GM23338 (cell line): Measurements from ENCODE around the gene KLHL40.

ENCODE experiments used
- EZH2 ChIP-seq: fragments of 200-600 bp; sonication (generic); IDR thresholded peaks from one replicate; pipeline ENCODE4 v1.8.0; 2017; ENCODE audit warnings: antibody characterized with exemption, mild to moderate bottlenecking, low read depth; ENCODE audit not compliant: unreplicated experiment
- POLR2AphosphoS5 ChIP-seq: IDR thresholded peaks from 2 replicates; pipeline ENCODE4 v1.6.1; 2016; ENCODE audit warnings: antibody characterized with exemption, low read depth
- TF ChIP-seq, protein P1 (sequence below), 2 experiments: fragments of 200-600 bp in 1 of 2; sonication (generic) in 1 of 2; conservative IDR thresholded peaks; 2 replicates each; pipeline versions ENCODE4 v1.5.1 to v1.6.1; 2016 to 2017; ENCODE audit warnings: antibody characterized with exemption in 2 of 2, low read depth in 2 of 2, mild to moderate bottlenecking in 2 of 2, moderate library complexity in 1 of 2
- TF ChIP-seq, protein P2 (sequence below): IDR thresholded peaks from one replicate; pipeline ENCODE4 v1.6.1; 2018; ENCODE audit warnings: antibody characterized with exemption; ENCODE audit not compliant: unreplicated experiment

DNA sequence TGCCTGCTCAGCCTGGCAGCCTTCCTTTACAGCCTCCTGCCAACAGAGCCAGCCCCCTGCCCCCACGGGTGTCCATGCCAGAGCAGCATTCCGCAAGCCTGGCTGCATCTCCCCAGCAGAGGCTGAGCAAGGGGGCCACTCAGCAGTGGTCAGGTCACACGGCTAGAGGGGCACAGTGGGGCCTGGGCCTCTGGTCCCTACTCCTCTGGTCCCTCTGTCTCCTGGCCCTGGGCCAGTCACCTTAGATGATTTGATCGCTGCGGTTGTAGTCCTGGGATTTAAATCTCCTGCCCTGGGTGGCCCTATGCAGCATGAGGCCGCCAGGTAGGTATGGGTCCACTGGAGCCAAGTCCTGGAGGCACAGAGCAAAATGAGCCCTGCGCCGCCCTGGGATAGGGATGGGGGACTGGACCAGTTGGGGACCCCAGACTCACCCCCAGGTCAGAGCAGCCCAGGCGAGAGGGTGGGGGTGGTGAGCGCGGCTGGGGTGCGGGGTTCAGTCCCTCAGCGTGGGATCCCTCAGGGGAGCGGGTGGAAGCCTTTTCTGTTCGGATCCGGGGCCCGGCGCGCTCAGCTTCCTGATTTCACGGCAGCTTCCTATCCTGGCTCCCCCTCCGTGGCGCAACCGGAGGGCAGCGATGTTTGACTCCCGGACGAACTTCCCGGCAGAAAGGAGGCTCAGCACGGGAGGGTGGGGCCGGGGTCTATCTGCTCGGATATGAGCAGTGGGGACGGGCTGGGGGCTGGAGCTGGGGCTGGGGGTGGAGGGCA is 31.6 kb upstream of the KLHL40 start, which contains the start of gene ZBTB47:
- TF ChIP-seq POLR2AphosphoS5 (no peak), EZH2 (no peak)
- TF ChIP-seq, protein P1, sequence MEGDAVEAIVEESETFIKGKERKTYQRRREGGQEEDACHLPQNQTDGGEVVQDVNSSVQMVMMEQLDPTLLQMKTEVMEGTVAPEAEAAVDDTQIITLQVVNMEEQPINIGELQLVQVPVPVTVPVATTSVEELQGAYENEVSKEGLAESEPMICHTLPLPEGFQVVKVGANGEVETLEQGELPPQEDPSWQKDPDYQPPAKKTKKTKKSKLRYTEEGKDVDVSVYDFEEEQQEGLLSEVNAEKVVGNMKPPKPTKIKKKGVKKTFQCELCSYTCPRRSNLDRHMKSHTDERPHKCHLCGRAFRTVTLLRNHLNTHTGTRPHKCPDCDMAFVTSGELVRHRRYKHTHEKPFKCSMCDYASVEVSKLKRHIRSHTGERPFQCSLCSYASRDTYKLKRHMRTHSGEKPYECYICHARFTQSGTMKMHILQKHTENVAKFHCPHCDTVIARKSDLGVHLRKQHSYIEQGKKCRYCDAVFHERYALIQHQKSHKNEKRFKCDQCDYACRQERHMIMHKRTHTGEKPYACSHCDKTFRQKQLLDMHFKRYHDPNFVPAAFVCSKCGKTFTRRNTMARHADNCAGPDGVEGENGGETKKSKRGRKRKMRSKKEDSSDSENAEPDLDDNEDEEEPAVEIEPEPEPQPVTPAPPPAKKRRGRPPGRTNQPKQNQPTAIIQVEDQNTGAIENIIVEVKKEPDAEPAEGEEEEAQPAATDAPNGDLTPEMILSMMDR (conservative IDR thresholded peaks at IDR 0.05; ENCODE audit: low read depth in 2 of 2) = no peak
- TF ChIP-seq, protein P2, sequence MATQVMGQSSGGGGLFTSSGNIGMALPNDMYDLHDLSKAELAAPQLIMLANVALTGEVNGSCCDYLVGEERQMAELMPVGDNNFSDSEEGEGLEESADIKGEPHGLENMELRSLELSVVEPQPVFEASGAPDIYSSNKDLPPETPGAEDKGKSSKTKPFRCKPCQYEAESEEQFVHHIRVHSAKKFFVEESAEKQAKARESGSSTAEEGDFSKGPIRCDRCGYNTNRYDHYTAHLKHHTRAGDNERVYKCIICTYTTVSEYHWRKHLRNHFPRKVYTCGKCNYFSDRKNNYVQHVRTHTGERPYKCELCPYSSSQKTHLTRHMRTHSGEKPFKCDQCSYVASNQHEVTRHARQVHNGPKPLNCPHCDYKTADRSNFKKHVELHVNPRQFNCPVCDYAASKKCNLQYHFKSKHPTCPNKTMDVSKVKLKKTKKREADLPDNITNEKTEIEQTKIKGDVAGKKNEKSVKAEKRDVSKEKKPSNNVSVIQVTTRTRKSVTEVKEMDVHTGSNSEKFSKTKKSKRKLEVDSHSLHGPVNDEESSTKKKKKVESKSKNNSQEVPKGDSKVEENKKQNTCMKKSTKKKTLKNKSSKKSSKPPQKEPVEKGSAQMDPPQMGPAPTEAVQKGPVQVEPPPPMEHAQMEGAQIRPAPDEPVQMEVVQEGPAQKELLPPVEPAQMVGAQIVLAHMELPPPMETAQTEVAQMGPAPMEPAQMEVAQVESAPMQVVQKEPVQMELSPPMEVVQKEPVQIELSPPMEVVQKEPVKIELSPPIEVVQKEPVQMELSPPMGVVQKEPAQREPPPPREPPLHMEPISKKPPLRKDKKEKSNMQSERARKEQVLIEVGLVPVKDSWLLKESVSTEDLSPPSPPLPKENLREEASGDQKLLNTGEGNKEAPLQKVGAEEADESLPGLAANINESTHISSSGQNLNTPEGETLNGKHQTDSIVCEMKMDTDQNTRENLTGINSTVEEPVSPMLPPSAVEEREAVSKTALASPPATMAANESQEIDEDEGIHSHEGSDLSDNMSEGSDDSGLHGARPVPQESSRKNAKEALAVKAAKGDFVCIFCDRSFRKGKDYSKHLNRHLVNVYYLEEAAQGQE = no peak
